ENCODE results near the gene ATP5F1D.

ATP5F1D gene

GRCh38 chr19:1271528-1272422 is 30.2 kb downstream of the ATP5F1D start:
- Mint-ChIP-seq H3K9me3 (no peaks in the 10 kb centered on the region), H3K4me1 (ENCODE audit: low read depth) (peaks cover 69% of the 10 kb centered on the region), H3K27me3 (no peaks in the 10 kb centered on the region), H3K4me3 (peak overlapping the region; percentile 95), H3K27ac (peak overlapping the region; percentile 98), H3K36me3 (ENCODE audit: low read depth) (peaks cover 51% of the 10 kb centered on the region)

GRCh38 chr19:1272423-1273262 is 31.1 kb downstream of the ATP5F1D start:
- Mint-ChIP-seq H3K27me3 (no peaks in the 10 kb centered on the region), H3K27ac (peak overlapping the region; percentile 84), H3K4me1 (ENCODE audit: low read depth) (peaks cover 66% of the 10 kb centered on the region), H3K4me3 (peak overlapping the region; percentile 95), H3K9me3 (no peaks in the 10 kb centered on the region), H3K36me3 (ENCODE audit: low read depth) (peaks cover 55% of the 10 kb centered on the region)

GRCh38 chr19:1273263-1274041 is 31.9 kb downstream of the ATP5F1D start:
- Mint-ChIP-seq H3K36me3 (ENCODE audit: low read depth) (peaks cover 60% of the 10 kb centered on the region), H3K4me1 (ENCODE audit: low read depth) (peaks cover 62% of the 10 kb centered on the region), H3K4me3 (peak overlapping the region; percentile 95), H3K27me3 (no peaks in the 10 kb centered on the region), H3K9me3 (no peaks in the 10 kb centered on the region), H3K27ac (peak overlapping the region; percentile 84)

- Mint-ChIP-seq H3K27ac (peak overlapping the region; percentile 68), H3K9me3 (no peaks in the 10 kb centered on the region), H3K36me3 (ENCODE audit: low read depth) (peaks cover 60% of the 10 kb centered on the region), H3K4me1 (ENCODE audit: low read depth) (peaks cover 57% of the 10 kb centered on the region), H3K4me3 (peak overlapping the region; percentile 77), H3K27me3 (no peaks in the 10 kb centered on the region)
Measured at GRCh38 chr19:1274081-1274851, 32.7 kb downstream of the ATP5F1D start.

GRCh38 chr19:1274852-1275259 is 33.3 kb downstream of the ATP5F1D start:
- H3K27ac Mint-ChIP-seq: peak overlapping the region; percentile 68
- H3K9me3 Mint-ChIP-seq: no peaks in the 10 kb centered on the region
- peaks cover 58% of the 10 kb centered on the region for H3K4me1 Mint-ChIP-seq (ENCODE audit: low read depth)
- H3K27me3 Mint-ChIP-seq: no peaks in the 10 kb centered on the region
- H3K36me3 Mint-ChIP-seq (ENCODE audit: low read depth): peaks cover 58% of the 10 kb centered on the region
- peak overlapping the region; percentile 77 for H3K4me3 Mint-ChIP-seq

GRCh38 chr19:1275260-1275975 is 33.9 kb downstream of the ATP5F1D start, which contains the start of gene FAM174C:
FAM174C (plus strand) TSS chr19:1275530; CDS start chr19:1275550, 20 bp downstream.
- peaks cover 55% of the 10 kb centered on the region for H3K4me1 Mint-ChIP-seq (ENCODE audit: low read depth)
- H3K9me3 Mint-ChIP-seq: no peaks in the 10 kb centered on the region
- H3K4me3 Mint-ChIP-seq: peak within 1 kb of the TSS; percentile 86
- peak within 1 kb of the TSS; percentile 92 for H3K27ac Mint-ChIP-seq
- H3K36me3 Mint-ChIP-seq (ENCODE audit: low read depth): peaks cover 52% of the 10 kb centered on the region
- H3K27me3 Mint-ChIP-seq: no peaks in the 10 kb centered on the region

- peak overlapping the region; percentile 92 for H3K27ac Mint-ChIP-seq
- no peaks in the 10 kb centered on the region for H3K9me3 Mint-ChIP-seq
- peaks cover 45% of the 10 kb centered on the region for H3K36me3 Mint-ChIP-seq (ENCODE audit: low read depth)
- H3K27me3 Mint-ChIP-seq: no peaks in the 10 kb centered on the region
- H3K4me1 Mint-ChIP-seq (ENCODE audit: low read depth): peaks cover 48% of the 10 kb centered on the region
- H3K4me3 Mint-ChIP-seq: peak overlapping the region; percentile 86
Measured at GRCh38 chr19:1275976-1276627, 34.6 kb downstream of the ATP5F1D start.

- peaks cover 40% of the 10 kb centered on the region for H3K36me3 Mint-ChIP-seq (ENCODE audit: low read depth)
- H3K27ac Mint-ChIP-seq: peak overlapping the region; percentile 92
- peaks cover 43% of the 10 kb centered on the region for H3K4me1 Mint-ChIP-seq (ENCODE audit: low read depth)
- peak overlapping the region; percentile 86 for H3K4me3 Mint-ChIP-seq
- no peaks in the 10 kb centered on the region for H3K9me3 Mint-ChIP-seq
- H3K27me3 Mint-ChIP-seq: no peaks in the 10 kb centered on the region
Measured at GRCh38 chr19:1276628-1277022, 35.1 kb downstream of the ATP5F1D start.

- Mint-ChIP-seq H3K4me1 (ENCODE audit: low read depth) (peaks cover 39% of the 10 kb centered on the region), H3K9me3 (no peaks in the 10 kb centered on the region), H3K27ac (peak overlapping the region; percentile 92), H3K27me3 (no peaks in the 10 kb centered on the region), H3K4me3 (peak overlapping the region; percentile 86), H3K36me3 (ENCODE audit: low read depth) (peaks cover 36% of the 10 kb centered on the region)
Measured at GRCh38 chr19:1277061-1277460, 35.5 kb downstream of the ATP5F1D start.

GRCh38 chr19:1278074-1278473 is 36.5 kb downstream of the ATP5F1D start:
- Mint-ChIP-seq H3K36me3 (ENCODE audit: low read depth) (peaks cover 25% of the 10 kb centered on the region), H3K4me1 (ENCODE audit: low read depth) (peaks cover 29% of the 10 kb centered on the region), H3K9me3 (no peaks in the 10 kb centered on the region), H3K27me3 (no peaks in the 10 kb centered on the region), H3K27ac (peak overlapping the region; percentile 45), H3K4me3 (peak overlapping the region; percentile 45)

- H3K27me3 Mint-ChIP-seq: no peaks in the 10 kb centered on the region
- H3K9me3 Mint-ChIP-seq: no peaks in the 10 kb centered on the region
- peaks cover 22% of the 10 kb centered on the region for H3K4me1 Mint-ChIP-seq (ENCODE audit: low read depth)
- H3K27ac Mint-ChIP-seq: no peak overlapping the region
- peaks cover 18% of the 10 kb centered on the region for H3K36me3 Mint-ChIP-seq (ENCODE audit: low read depth)
- H3K4me3 Mint-ChIP-seq: no peak overlapping the region
Measured at GRCh38 chr19:1278713-1279660, 37.4 kb downstream of the ATP5F1D start.

GRCh38 chr19:1279782-1280341 is 38.3 kb downstream of the ATP5F1D start:
- Mint-ChIP-seq H3K36me3 (ENCODE audit: low read depth) (peaks cover 13% of the 10 kb centered on the region), H3K27me3 (peaks cover 9% of the 10 kb centered on the region), H3K9me3 (no peaks in the 10 kb centered on the region), H3K27ac (no peak overlapping the region), H3K4me1 (ENCODE audit: low read depth) (peaks cover 17% of the 10 kb centered on the region), H3K4me3 (peak overlapping the region; percentile 6)
